Astrocyte of the cerebellum (primary cell): ENCODE data around the gene MIXL1.
"Not testable (repeated sequence)": the region's sequence is repeated elsewhere in the genome, so short reads cannot be mapped to it uniquely, and the experiment has no call there.

ENCODE experiments used
- DNase-seq: peaks from one replicate; pipeline ENCODE4 v3.0.0-alpha.2; 2011; ENCODE audit warnings: low read depth
- H3K4me3 ChIP-seq: 2 replicates; pipeline ENCODE4 v1.5.1; 2011; ENCODE audit warnings: mild to moderate bottlenecking, low read depth, low read length, moderate library complexity
- CTCF ChIP-seq: IDR thresholded peaks from 2 replicates; pipeline ENCODE4 v1.5.1; 2012; ENCODE audit warnings: low read length, low read depth, moderate library complexity, mild to moderate bottlenecking; ENCODE audit errors: missing control alignments
- in situ Hi-C: cut with HindIII; loops from 2 replicates; pipeline ENCODE4 v1.10.0; 2017; ENCODE audit warnings: low sequenced_read_pairs

Gene MIXL1

GRCh38 chr1:226268421-226269124, 45.1 kb downstream of the MIXL1 start:
- no peak for DNase-seq
- no peak for TF ChIP-seq CTCF
- in situ Hi-C loops = loop anchor here (5.0 kb wide), 1 partner anchor 34 kb away; no protein-coding TSS in a partner anchor
- H3K4me3 ChIP-seq = no peak overlapping the region

GRCh38 chr1:226272233-226272902, 48.9 kb downstream of the MIXL1 start:
- in situ Hi-C loops, DNase-seq, H3K4me3 ChIP-seq: not testable (repeated sequence)

- in situ Hi-C loops = no loop called here
- DNase-seq = no peak
- no peak overlapping the region for H3K4me3 ChIP-seq
- no peak for TF ChIP-seq CTCF
Observed at GRCh38 chr1:226274138-226274537, 50.7 kb downstream of the MIXL1 start.

DNA sequence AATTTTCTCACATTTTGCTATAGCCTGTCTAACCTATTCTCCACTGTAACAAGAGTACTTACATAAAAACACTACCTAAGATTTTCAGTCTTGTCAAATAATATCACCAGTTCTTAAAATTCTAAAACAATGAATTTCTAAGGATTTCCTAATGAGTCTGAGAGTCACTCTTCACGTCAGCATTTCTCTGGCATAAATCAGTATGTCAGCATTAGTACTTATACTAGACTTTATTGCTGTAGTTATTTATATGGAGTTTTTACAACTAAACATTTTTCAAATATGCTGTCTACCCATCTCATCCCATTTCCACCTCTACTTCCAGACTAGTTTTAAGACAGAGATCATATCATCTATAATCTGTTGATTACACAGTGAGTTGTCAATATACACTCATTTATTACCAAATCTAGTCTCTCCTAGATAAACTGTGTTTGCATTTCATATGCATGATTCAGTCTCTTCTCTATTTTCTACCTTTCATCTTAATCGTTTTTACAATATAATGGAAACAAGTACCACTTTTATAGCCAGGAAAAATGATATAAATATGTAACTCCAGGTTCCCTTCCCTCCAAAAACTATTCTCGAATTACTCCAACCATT, 52.7 kb downstream of the MIXL1 start:
- in situ Hi-C loops = no loop called here
- DNase-seq = no peak
- no peak for TF ChIP-seq CTCF
- H3K4me3 ChIP-seq = no peak overlapping the region
